HCT116 (cell line): ENCODE measurements around the gene GP9. TPM values are rescaled to one million over a fixed set of nuclear protein-coding genes. Genes with fewer than 3 reads are reported as not detected.
A peak's percentile ranks its signal among the peaks of the same experiment; 100 is the strongest.

Experiments
- ATAC-seq: fragments of 200-7000 bp; cut with Tn5 transposase; 2 replicates; pipeline ENCODE4 v1.9.1; 2020; ENCODE audit warnings: mild to moderate bottlenecking, moderate library complexity
- BruUV-seq: library from RNA; stranded (reverse); fragments of 400-500 nt; replicated peaks from 2 replicates; lab custom pipeline; 2021; lab: Mats Ljungman, UMichigan
- CTCF ChIA-PET: fragments of 300-600 bp; sonication (Branson Sonifier 250); formaldehyde crosslinking; loops from one replicate; lab custom pipeline; 2021; ENCODE audit warnings: antibody characterized with exemption; lab: Charles Lee
- POLR2A ChIA-PET: fragments of 300-600, 350-600 bp; sonication (Branson Sonifier 250); formaldehyde crosslinking; loops from one replicate; lab custom pipeline; 2021; ENCODE audit warnings: antibody characterized with exemption; lab: Charles Lee
- RAD21 ChIA-PET, 2 experiments: fragments of 300-600 bp; sonication (Branson Sonifier 250); formaldehyde crosslinking; loops; one replicate each; lab custom pipeline; 2023; ENCODE audit warnings: low total read pairs in 2 of 2; ENCODE audit not compliant: uncharacterized antibody in 2 of 2, unreplicated experiment in 2 of 2, low non-redundant PET in 1 of 2; lab: Charles Lee
- DNase-seq: peaks from one replicate; pipeline ENCODE4 v3.0.0-alpha.2; 2010; ENCODE audit warnings: low read depth, low spot score
- H2AFZ ChIP-seq: fragments of 200-600 bp; shearing (Covaris generic), sonication (generic); 2 replicates; pipeline ENCODE4 v1.6.1; 2017; ENCODE audit warnings: low read depth, mixed run types, mixed read lengths, antibody characterized with exemption, low read length; ENCODE audit not compliant: poor library complexity, severe bottlenecking
- H3K27ac ChIP-seq: 2 replicates; pipeline ENCODE4 v1.5.1; 2012; ENCODE audit warnings: low read depth, low read length
- H3K27me3 ChIP-seq: fragments of 200-600 bp; sonication (generic); 2 replicates; pipeline ENCODE4 v1.6.1; 2016; ENCODE audit warnings: mixed run types, low read length, mixed read lengths; ENCODE audit not compliant: insufficient read depth
- H3K36me3 ChIP-seq, 2 experiments: fragments of 200-500 bp in 1 of 2; fragments of 200-600 bp in 1 of 2; sonication (Bioruptor generic) in 1 of 2; sonication (generic) in 1 of 2; 2 replicates each; pipeline versions ENCODE4 v1.5.1 to v1.6.1; 2014 to 2016; ENCODE audit warnings: low read length in 2 of 2, inconsistent platforms in 1 of 2, mixed read lengths in 1 of 2, mixed run types in 1 of 2; ENCODE audit not compliant: insufficient read depth in 2 of 2, control insufficient read depth in 1 of 2
- H3K4me1 ChIP-seq, 2 experiments: fragments of 200-600 bp in 1 of 2; sonication (generic) in 1 of 2; 2 replicates each; pipeline versions ENCODE4 v1.5.1 to v1.6.1; 2012 to 2017; ENCODE audit warnings: low read length in 2 of 2, inconsistent platforms in 1 of 2, mild to moderate bottlenecking in 1 of 2, mixed read lengths in 1 of 2, mixed run types in 1 of 2, moderate library complexity in 1 of 2; ENCODE audit not compliant: insufficient read depth in 2 of 2, control insufficient read depth in 1 of 2
- H3K4me2 ChIP-seq: fragments of 200-600 bp; sonication (generic); 2 replicates; pipeline ENCODE4 v1.6.1; 2017; ENCODE audit warnings: mixed run types, low read length, mixed read lengths
- H3K4me3 ChIP-seq, 2 experiments: fragments of 200-600 bp in 1 of 2; sonication (generic) in 1 of 2; replicated peaks in 1 of 2; 2 replicates each; pipeline ENCODE4 v1.5.1; 2011 to 2016; ENCODE audit warnings: low read length in 2 of 2, control low read depth in 1 of 2, low read depth in 1 of 2, mild to moderate bottlenecking in 1 of 2, mixed read lengths in 1 of 2, mixed run types in 1 of 2
- H3K79me2 ChIP-seq: fragments of 200-600 bp; sonication (generic); 2 replicates; pipeline ENCODE4 v1.6.1; 2017; ENCODE audit warnings: mild to moderate bottlenecking, mixed run types, low read length, moderate library complexity, mixed read lengths; ENCODE audit not compliant: insufficient read depth
- H3K9ac ChIP-seq: fragments of 200-600 bp; sonication (generic); 2 replicates; pipeline ENCODE4 v1.6.1; 2016; ENCODE audit warnings: low read length, mixed read lengths
- H3K9me2 ChIP-seq: fragments of 200-600 bp; sonication (generic), shearing (Covaris generic); 2 replicates; pipeline ENCODE4 v1.6.1; 2017; ENCODE audit warnings: mixed run types, mild to moderate bottlenecking, moderate library complexity; ENCODE audit not compliant: insufficient read depth
- H3K9me3 ChIP-seq, 2 experiments: fragments of 200-500 bp in 1 of 2; fragments of 200-600 bp in 1 of 2; sonication (Bioruptor generic) in 1 of 2; sonication (generic) in 1 of 2; 2 replicates each; pipeline ENCODE4 v1.6.1; 2014 to 2017; ENCODE audit warnings: low read length in 2 of 2, mixed read lengths in 2 of 2, inconsistent platforms in 1 of 2, low read depth in 1 of 2, mild to moderate bottlenecking in 1 of 2, mixed run types in 1 of 2, moderate library complexity in 1 of 2; ENCODE audit not compliant: control insufficient read depth in 1 of 2, insufficient read depth in 1 of 2
- H4K20me1 ChIP-seq: fragments of 200-600 bp; sonication (generic), shearing (Covaris generic); 2 replicates; pipeline ENCODE4 v1.6.1; 2017; ENCODE audit warnings: mixed run types, mild to moderate bottlenecking, moderate library complexity; ENCODE audit not compliant: insufficient read depth
- CBX3 ChIP-seq: IDR thresholded peaks from 2 replicates; pipeline ENCODE4 v1.6.1; 2012; ENCODE audit warnings: low read depth
- CEBPB ChIP-seq: IDR thresholded peaks from 2 replicates; pipeline ENCODE4 v1.6.1; 2012; ENCODE audit warnings: low read depth
- CTCF ChIP-seq, 3 experiments: fragments of 200-600 bp in 1 of 3; sonication (generic) in 1 of 3; IDR thresholded peaks in 2 of 3; conservative IDR thresholded peaks in 1 of 3; 2 replicates each; pipeline ENCODE4 v1.5.1; 2012 to 2017; ENCODE audit warnings: low read depth in 2 of 3, low read length in 2 of 3, antibody characterized with exemption in 1 of 3, borderline replicate concordance in 1 of 3, control low read depth in 1 of 3, mild to moderate bottlenecking in 1 of 3, mixed read lengths in 1 of 3, mixed run types in 1 of 3, moderate library complexity in 1 of 3; ENCODE audit not compliant: insufficient read depth in 1 of 3
- EGR1 ChIP-seq: IDR thresholded peaks from 2 replicates; pipeline ENCODE4 v1.6.1; 2012; ENCODE audit warnings: low read depth
- ELF1 ChIP-seq: IDR thresholded peaks from 2 replicates; pipeline ENCODE4 v1.6.1; 2012; ENCODE audit warnings: low read depth, borderline replicate concordance
- EZH2 ChIP-seq: fragments of 200-600 bp; sonication (generic); IDR thresholded peaks from 2 replicates; pipeline ENCODE4 v1.6.1; 2017; ENCODE audit warnings: antibody characterized with exemption, mixed run types
- EZH2phosphoT487 ChIP-seq: fragments of 200-600 bp; IDR thresholded peaks from 2 replicates; pipeline ENCODE4 v1.6.1; 2018; ENCODE audit warnings: antibody characterized with exemption, borderline replicate concordance
- JUND ChIP-seq: IDR thresholded peaks from 2 replicates; pipeline ENCODE4 v1.6.1; 2012
- MAX ChIP-seq: IDR thresholded peaks from 2 replicates; pipeline ENCODE4 v1.6.1; 2012
- POLR2AphosphoS5 ChIP-seq: IDR thresholded peaks from 2 replicates; pipeline ENCODE4 v1.6.1; 2011; ENCODE audit warnings: mild to moderate bottlenecking, low read depth, low read length, moderate library complexity
- RAD21 ChIP-seq: IDR thresholded peaks from 2 replicates; pipeline ENCODE4 v1.6.1; 2012; ENCODE audit warnings: low read depth, mild to moderate bottlenecking
- REST ChIP-seq: IDR thresholded peaks from 2 replicates; pipeline ENCODE4 v1.6.1; 2012; ENCODE audit warnings: low read depth
- SIN3A ChIP-seq: IDR thresholded peaks from 2 replicates; pipeline ENCODE4 v1.6.1; 2012; ENCODE audit warnings: low read depth
- TCF7L2 ChIP-seq: IDR thresholded peaks from 2 replicates; pipeline ENCODE4 v1.7.0; 2011; ENCODE audit warnings: borderline replicate concordance, inconsistent platforms; ENCODE audit not compliant: insufficient read depth, insufficient read length; ENCODE audit errors: extremely low read depth
- YY1 ChIP-seq: IDR thresholded peaks from 2 replicates; pipeline ENCODE4 v1.6.1; 2011; ENCODE audit warnings: low read length, low read depth, moderate library complexity, mild to moderate bottlenecking; ENCODE audit not compliant: insufficient replicate concordance; ENCODE audit errors: extremely low read depth
- intact Hi-C: fragments of 100-400 bp; cut with micrococcal nuclease; formaldehyde crosslinking; loops from 2 replicates; pipeline ENCODE4 v1.10.0; 2022
- total RNA-seq: library from RNA; stranded (reverse); gene quantifications from one replicate; pipeline ENCODE4 v1.2.1, GENCODE V29; 2021; ENCODE audit not compliant: unreplicated experiment
- TF ChIP-seq, protein P1 (sequence below): IDR thresholded peaks from 2 replicates; pipeline ENCODE4 v1.6.1; 2012
- TF ChIP-seq, protein P2 (sequence below): IDR thresholded peaks from 2 replicates; pipeline ENCODE4 v1.6.1; 2011; ENCODE audit warnings: mild to moderate bottlenecking, low read length, moderate library complexity; ENCODE audit not compliant: insufficient replicate concordance; ENCODE audit errors: extremely low read depth

GP9 gene
- total RNA-seq, 1 experiment from 2014 or later = not detected

DNA sequence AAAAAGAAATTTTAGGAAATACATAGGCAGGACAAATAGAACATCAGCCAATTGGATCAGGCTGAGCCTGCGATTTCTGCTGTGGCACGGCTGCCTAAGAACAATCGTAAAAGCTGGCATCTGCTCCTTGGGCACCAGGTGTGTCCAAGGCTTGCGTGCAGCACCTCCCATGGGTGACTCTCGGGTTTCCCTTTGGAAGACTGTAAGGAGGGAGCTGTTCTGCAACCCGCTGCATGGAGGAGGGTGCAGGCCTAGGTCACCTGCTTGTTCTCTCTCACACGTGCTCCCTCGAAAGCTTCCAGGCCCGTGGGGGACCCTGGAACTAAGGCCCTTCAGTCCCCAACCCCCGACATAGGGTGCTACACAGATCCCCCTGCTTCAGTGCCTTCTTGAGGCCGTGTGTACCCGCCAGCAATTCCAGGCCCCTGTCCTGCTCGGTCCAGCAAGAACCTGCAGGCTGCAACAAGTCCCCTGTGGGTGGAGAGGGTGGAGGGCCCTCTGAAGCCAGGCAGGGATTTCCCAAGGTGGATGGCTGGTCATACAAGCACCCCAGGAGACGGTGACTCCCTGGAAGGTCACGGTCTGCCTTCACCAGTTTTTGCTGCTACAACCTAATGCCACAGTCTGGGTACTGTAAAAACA lies 3.4 kb downstream of the GP9 start:
- BruUV-seq = no TSS peak
- H3K9me3 ChIP-seq = no peaks in the 10 kb centered on the region
- H3K4me2 ChIP-seq = no peak overlapping the region
- ChIA-PET RAD21 (no interaction called here), POLR2A (interaction anchor here (0.7 kb wide), 1 partner anchor 12 kb away, joined by 3 read pairs; no protein-coding TSS in a partner anchor), CTCF (interaction anchor here (0.7 kb wide), 1 partner anchor 114 kb away, joined by 3 read pairs; no protein-coding TSS in a partner anchor)
- no peak overlapping the region for H3K9ac ChIP-seq
- no peaks in the 10 kb centered on the region for H3K9me2 ChIP-seq
- no peaks in the 10 kb centered on the region for H3K27me3 ChIP-seq
- H3K4me3 ChIP-seq = no peak overlapping the region
- no peak overlapping the region for H2AFZ ChIP-seq
- no peak overlapping the region for H3K27ac ChIP-seq
- TF ChIP-seq EZH2phosphoT487 (no peak), CBX3 (no peak), JUND (no peak), ELF1 (no peak), EGR1 (no peak), SIN3A (no peak), POLR2AphosphoS5 (no peak), CTCF (IDR thresholded peaks at IDR 0.05 in 2 of 3, conservative IDR thresholded peaks at IDR 0.05 in 1 of 3; ENCODE audit: borderline replicate concordance in 1 of 3, insufficient read depth in 1 of 3, low read depth in 2 of 3, low read length in 2 of 3) (no peak), RAD21 (no peak), TCF7L2 (no peak), REST (no peak), CEBPB (no peak), MAX (no peak), YY1 (no peak), EZH2 (no peak)
- TF ChIP-seq, protein P1, sequence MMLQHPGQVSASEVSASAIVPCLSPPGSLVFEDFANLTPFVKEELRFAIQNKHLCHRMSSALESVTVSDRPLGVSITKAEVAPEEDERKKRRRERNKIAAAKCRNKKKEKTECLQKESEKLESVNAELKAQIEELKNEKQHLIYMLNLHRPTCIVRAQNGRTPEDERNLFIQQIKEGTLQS = no peak
- TF ChIP-seq, protein P2, sequence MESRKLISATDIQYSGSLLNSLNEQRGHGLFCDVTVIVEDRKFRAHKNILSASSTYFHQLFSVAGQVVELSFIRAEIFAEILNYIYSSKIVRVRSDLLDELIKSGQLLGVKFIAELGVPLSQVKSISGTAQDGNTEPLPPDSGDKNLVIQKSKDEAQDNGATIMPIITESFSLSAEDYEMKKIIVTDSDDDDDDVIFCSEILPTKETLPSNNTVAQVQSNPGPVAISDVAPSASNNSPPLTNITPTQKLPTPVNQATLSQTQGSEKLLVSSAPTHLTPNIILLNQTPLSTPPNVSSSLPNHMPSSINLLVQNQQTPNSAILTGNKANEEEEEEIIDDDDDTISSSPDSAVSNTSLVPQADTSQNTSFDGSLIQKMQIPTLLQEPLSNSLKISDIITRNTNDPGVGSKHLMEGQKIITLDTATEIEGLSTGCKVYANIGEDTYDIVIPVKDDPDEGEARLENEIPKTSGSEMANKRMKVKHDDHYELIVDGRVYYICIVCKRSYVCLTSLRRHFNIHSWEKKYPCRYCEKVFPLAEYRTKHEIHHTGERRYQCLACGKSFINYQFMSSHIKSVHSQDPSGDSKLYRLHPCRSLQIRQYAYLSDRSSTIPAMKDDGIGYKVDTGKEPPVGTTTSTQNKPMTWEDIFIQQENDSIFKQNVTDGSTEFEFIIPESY = no peak
- no peaks in the 10 kb centered on the region for H4K20me1 ChIP-seq
- no peaks in the 10 kb centered on the region for H3K4me1 ChIP-seq
- no peaks in the 10 kb centered on the region for H3K36me3 ChIP-seq
- no peaks in the 10 kb centered on the region for H3K79me2 ChIP-seq
- intact Hi-C loops = no loop called here
- DNase-seq (no peak), ATAC-seq (0 out of 2 replicates have a peak, but pooled peaks have one; percentile 27)
